GM21737 (cell line): Measurements from ENCODE around the gene UQCRH.

Source experiments
- ATAC-seq: cut with Tn5 transposase; IDR thresholded peaks from one replicate; pipeline ENCODE4 v1.9.1; 2021; ENCODE audit warnings: mild to moderate bottlenecking, moderate library complexity; ENCODE audit not compliant: unreplicated experiment

The UQCRH gene

GRCh38 chr1:46303038-46303871, at the start of gene UQCRH, which contains the start of gene LRRC41:
TSS of gene UQCRH (plus strand) at chr1:46303698. CDS start at chr1:46303767, 69 bp downstream.
TSS of gene LRRC41 (minus strand) at chr1:46303616. CDS start at chr1:46303322, 294 bp downstream.
- peak; percentile 72 for ATAC-seq

- no peak for ATAC-seq
These were observed 48.8 kb upstream of the UQCRH start for GRCh38 chr1:46254668-46255067.

GRCh38 chr1:46256523-46256922, 47.0 kb upstream of the UQCRH start:
- no peak for ATAC-seq

GRCh38 chr1:46262508-46262907, 41.0 kb upstream of the UQCRH start:
- no peak for ATAC-seq

GRCh38 chr1:46263146-46263545, 40.4 kb upstream of the UQCRH start:
- ATAC-seq, result no peak

GRCh38 chr1:46268578-46268977, 34.9 kb upstream of the UQCRH start:
- no peak for ATAC-seq

GRCh38 chr1:46274225-46275029, 29.1 kb upstream of the UQCRH start:
- no peak for ATAC-seq

- no peak for ATAC-seq
These were observed 28.5 kb upstream of the UQCRH start for GRCh38 chr1:46275030-46275337.

GRCh38 chr1:46277658-46278373, 25.7 kb upstream of the UQCRH start:
- ATAC-seq, result no peak

- ATAC-seq, result no peak
These were observed 24.7 kb upstream of the UQCRH start for GRCh38 chr1:46278807-46279206.

GRCh38 chr1:46280092-46280491, 23.4 kb upstream of the UQCRH start:
- no peak for ATAC-seq

- no peak for ATAC-seq
These were observed 22.5 kb upstream of the UQCRH start for GRCh38 chr1:46281021-46281420.

- ATAC-seq, result no peak
These were observed 19.4 kb upstream of the UQCRH start for GRCh38 chr1:46284058-46284457.

GRCh38 chr1:46284597-46285564, 18.6 kb upstream of the UQCRH start:
- no peak for ATAC-seq

- ATAC-seq, result no peak
These were observed 17.6 kb upstream of the UQCRH start for GRCh38 chr1:46285730-46286477.

- no peak for ATAC-seq
These were observed 14.9 kb upstream of the UQCRH start for GRCh38 chr1:46288485-46289133.

- ATAC-seq, result no peak
These were observed 14.4 kb upstream of the UQCRH start for GRCh38 chr1:46289134-46289494.

- no peak for ATAC-seq
These were observed 13.5 kb upstream of the UQCRH start for GRCh38 chr1:46289976-46290375.

- no peak for ATAC-seq
These were observed 8.2 kb upstream of the UQCRH start for GRCh38 chr1:46295306-46295705.
